DND-41 (cell line): ENCODE results near the gene CEACAM5.

ENCODE experiments used
- EZH2 ChIP-seq: IDR thresholded peaks from 3 replicates; pipeline ENCODE4 v1.6.1; 2012; ENCODE audit warnings: borderline replicate concordance, low read depth, mild to moderate bottlenecking, moderate library complexity, low read length, inconsistent platforms; ENCODE audit not compliant: severe bottlenecking
- TF ChIP-seq, protein P1 (sequence below): IDR thresholded peaks from 2 replicates; pipeline ENCODE4 v1.5.1; 2012; ENCODE audit warnings: borderline replicate concordance, low read length, moderate library complexity, mild to moderate bottlenecking; ENCODE audit not compliant: poor library complexity, severe bottlenecking; ENCODE audit errors: extremely low read depth

DNA sequence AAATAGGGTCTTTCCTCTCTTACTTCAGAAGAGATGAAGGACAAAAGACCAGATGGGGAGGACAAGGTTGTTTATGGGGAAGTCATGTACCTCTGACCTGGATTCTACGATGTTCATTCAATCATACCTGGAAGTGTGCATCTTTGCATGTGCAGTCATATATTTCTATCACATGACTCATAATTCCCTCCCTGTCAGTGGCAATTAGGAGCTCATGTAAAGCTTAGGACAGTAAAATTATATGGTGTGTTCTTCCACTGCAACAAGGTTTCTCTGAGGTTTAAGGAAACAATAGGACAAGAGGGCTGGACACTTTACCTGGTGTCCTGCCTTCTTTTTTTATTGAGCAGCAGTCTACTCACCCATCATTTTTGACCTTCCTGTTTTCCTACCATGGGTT is 40.1 kb upstream of the CEACAM5 start:
- TF ChIP-seq, protein P1, sequence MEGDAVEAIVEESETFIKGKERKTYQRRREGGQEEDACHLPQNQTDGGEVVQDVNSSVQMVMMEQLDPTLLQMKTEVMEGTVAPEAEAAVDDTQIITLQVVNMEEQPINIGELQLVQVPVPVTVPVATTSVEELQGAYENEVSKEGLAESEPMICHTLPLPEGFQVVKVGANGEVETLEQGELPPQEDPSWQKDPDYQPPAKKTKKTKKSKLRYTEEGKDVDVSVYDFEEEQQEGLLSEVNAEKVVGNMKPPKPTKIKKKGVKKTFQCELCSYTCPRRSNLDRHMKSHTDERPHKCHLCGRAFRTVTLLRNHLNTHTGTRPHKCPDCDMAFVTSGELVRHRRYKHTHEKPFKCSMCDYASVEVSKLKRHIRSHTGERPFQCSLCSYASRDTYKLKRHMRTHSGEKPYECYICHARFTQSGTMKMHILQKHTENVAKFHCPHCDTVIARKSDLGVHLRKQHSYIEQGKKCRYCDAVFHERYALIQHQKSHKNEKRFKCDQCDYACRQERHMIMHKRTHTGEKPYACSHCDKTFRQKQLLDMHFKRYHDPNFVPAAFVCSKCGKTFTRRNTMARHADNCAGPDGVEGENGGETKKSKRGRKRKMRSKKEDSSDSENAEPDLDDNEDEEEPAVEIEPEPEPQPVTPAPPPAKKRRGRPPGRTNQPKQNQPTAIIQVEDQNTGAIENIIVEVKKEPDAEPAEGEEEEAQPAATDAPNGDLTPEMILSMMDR = no peak
- TF ChIP-seq EZH2 = no peak
